Uterus (tissue), 4 donors: ENCODE results near the gene SYT13. TPM values are rescaled to one million over a fixed set of nuclear protein-coding genes. Genes with fewer than 3 reads are reported as not detected.

ENCODE experiments used
- DNase-seq, 2 donors: peaks; one replicate each; pipeline ENCODE4 v3.0.0-alpha.2; 2019 to 2020
- H3K27ac ChIP-seq, 2 donors: fragments of 200-600 bp; sonication (generic); 1 replicate in 1 of 2; 2 replicates in 1 of 2; pipeline ENCODE4 v1.5.1; 2016 to 2018
- H3K27me3 ChIP-seq, 2 donors: fragments of 200-600 bp; sonication (generic); one replicate each; pipeline ENCODE4 v1.5.1; 2018 to 2019; ENCODE audit warnings: control low read depth in 1 of 2
- H3K36me3 ChIP-seq, 2 donors: fragments of 200-600 bp; sonication (generic); one replicate each; pipeline ENCODE4 v1.5.1; 2019; ENCODE audit warnings: control low read depth in 1 of 2
- H3K4me1 ChIP-seq, 2 donors: fragments of 200-600 bp; sonication (generic); one replicate each; pipeline ENCODE4 v1.5.1; 2018 to 2019; ENCODE audit warnings: control low read depth in 1 of 2
- H3K4me3 ChIP-seq, 2 donors: fragments of 200-600 bp; sonication (generic); 1 replicate in 1 of 2; 2 replicates in 1 of 2; pipeline ENCODE4 v1.5.1; 2018 to 2019; ENCODE audit warnings: mild to moderate bottlenecking in 1 of 2
- H3K9me3 ChIP-seq, 2 donors: fragments of 200-600 bp; sonication (generic); one replicate each; pipeline ENCODE4 v1.5.1; 2019; ENCODE audit warnings: control low read depth in 1 of 2
- CTCF ChIP-seq, 4 experiments: fragments of 200-600 bp in 2 of 4; fragments of 450-650 bp in 2 of 4; sonication (generic) in 2 of 4; IDR thresholded peaks; one replicate each; pipeline ENCODE4 v1.5.1; 2016 to 2019; ENCODE audit warnings: antibody characterized with exemption in 4 of 4, mild to moderate bottlenecking in 2 of 4, moderate library complexity in 1 of 4
- POLR2A ChIP-seq, 2 donors: fragments of 450-650 bp; IDR thresholded peaks; one replicate each; pipeline ENCODE4 v1.6.1; 2016; ENCODE audit warnings: antibody characterized with exemption in 2 of 2, mild to moderate bottlenecking in 1 of 2, moderate library complexity in 1 of 2
- intact Hi-C: fragments of 100-400 bp; cut with DNase I; formaldehyde crosslinking; loops from one replicate; pipeline ENCODE4 v1.15.1; 2023; ENCODE audit warnings: low total_unique reads
- total RNA-seq, 4 donors: library from RNA; depleted of rRNA in 3 of 4; stranded (reverse); fragments of >200 nt in 3 of 4; gene quantifications; one replicate each; pipeline versions ENCODE4 v1.1.0 to v1.2.4, GENCODE V29; 2014 to 2023
- donor health status: DM: yes; HTN: yes; CAD: no.

SYT13 gene
- total RNA-seq, 4 donors from 2014 or later = 4.9 TPM; not detected in 3

GRCh38 chr11:45213316-45213665 is 72.8 kb downstream of the SYT13 start:
- H3K27ac ChIP-seq = peak overlapping the region; percentile 86 to 97
- TF ChIP-seq CTCF (IDR thresholded peaks at IDR 0.05) = peak in 1 of 4 experiments; percentile 0
- no peak for TF ChIP-seq POLR2A (IDR thresholded peaks at IDR 0.05)
- peak; percentile 51 to 55 for DNase-seq
- no peaks in the 10 kb centered on the region for H3K27me3 ChIP-seq
- peaks cover 0 to 20% of the 10 kb centered on the region in 2 donors for H3K4me1 ChIP-seq
- H3K4me3 ChIP-seq = peak overlapping the region in 1 of 2 donors; percentile 9
- intact Hi-C loops = loop anchor here (10.0 kb wide), 1 partner anchor 48 kb away; no protein-coding TSS in a partner anchor
- H3K9me3 ChIP-seq = no peaks in the 10 kb centered on the region
- H3K36me3 ChIP-seq = no peaks in the 10 kb centered on the region

- H3K36me3 ChIP-seq = no peaks in the 10 kb centered on the region
- TF ChIP-seq POLR2A (IDR thresholded peaks at IDR 0.05) = no peak
- TF ChIP-seq CTCF (IDR thresholded peaks at IDR 0.05) = peak in 2 of 4 experiments; percentile 7 to 20
- H3K4me3 ChIP-seq = peak overlapping the region in 1 of 2 donors; percentile 9
- peaks cover 0 to 20% of the 10 kb centered on the region in 2 donors for H3K4me1 ChIP-seq
- H3K9me3 ChIP-seq = no peaks in the 10 kb centered on the region
- H3K27me3 ChIP-seq = no peaks in the 10 kb centered on the region
- peak in 1 of 2 donors; percentile 40 for DNase-seq
- H3K27ac ChIP-seq = peak overlapping the region; percentile 86 to 97
- intact Hi-C loops = loop anchor here (10.0 kb wide), 1 partner anchor 48 kb away; no protein-coding TSS in a partner anchor
These were observed 73.4 kb downstream of the SYT13 start for GRCh38 chr11:45212566-45213315.

- no peaks in the 10 kb centered on the region for H3K27me3 ChIP-seq
- H3K4me3 ChIP-seq = no peak overlapping the region
- intact Hi-C loops = loop anchor here (10.0 kb wide), 1 partner anchor 47 kb away; no protein-coding TSS in a partner anchor
- no peaks in the 10 kb centered on the region for H3K9me3 ChIP-seq
- peaks cover 0 to 20% of the 10 kb centered on the region in 2 donors for H3K4me1 ChIP-seq
- DNase-seq = no peak
- TF ChIP-seq POLR2A (IDR thresholded peaks at IDR 0.05) (no peak), CTCF (IDR thresholded peaks at IDR 0.05) (no peak)
- H3K36me3 ChIP-seq = no peaks in the 10 kb centered on the region
- peak overlapping the region; percentile 86 to 97 for H3K27ac ChIP-seq
These were observed 74.4 kb downstream of the SYT13 start for GRCh38 chr11:45211732-45212131.

- no peak for TF ChIP-seq POLR2A (IDR thresholded peaks at IDR 0.05)
- TF ChIP-seq CTCF (IDR thresholded peaks at IDR 0.05) = no peak
- Histone ChIP-seq H3K27me3 (no peaks in the 10 kb centered on the region), H3K36me3 (no peaks in the 10 kb centered on the region), H3K4me3 (no peak overlapping the region), H3K9me3 (no peaks in the 10 kb centered on the region), H3K27ac (peak overlapping the region; percentile 86 to 97), H3K4me1 (peaks cover 0 to 20% of the 10 kb centered on the region in 2 donors)
- DNase-seq = peak in 1 of 2 donors; percentile 41
- intact Hi-C loops = loop anchor here (10.0 kb wide), 1 partner anchor 46 kb away; no protein-coding TSS in a partner anchor
These were observed 75.3 kb downstream of the SYT13 start for GRCh38 chr11:45210846-45211245.
